Gastrocnemius medialis (tissue), 4 donors: ENCODE measurements around the gene HAUS7. TPM values are rescaled to one million over a fixed set of nuclear protein-coding genes. Genes with fewer than 3 reads are reported as not detected.

ENCODE experiments used
- ATAC-seq, 2 donors: fragments of 150-250 bp; one replicate each; pipeline ENCODE4 v1.9.1; 2016
- DNase-seq, 2 donors: peaks; one replicate each; pipeline ENCODE4 v3.0.0-alpha.2; 2019
- H3K27ac ChIP-seq, 4 donors: fragments of 200-600 bp; sonication (generic); 1 replicate in 1 of 4; 2 replicates in 3 of 4; pipeline ENCODE4 v1.5.1; 2016 to 2018; ENCODE audit warnings: mild to moderate bottlenecking in 2 of 4, moderate library complexity in 1 of 4
- H3K27me3 ChIP-seq, 3 donors: fragments of 200-600 bp; sonication (generic) in 2 of 3; 1 replicate in 1 of 3; 2 replicates in 2 of 3; pipeline versions ENCODE4 v1.5.1 to v1.6.0; 2016 to 2019; ENCODE audit warnings: mild to moderate bottlenecking in 1 of 3, moderate library complexity in 1 of 3
- H3K36me3 ChIP-seq, 2 donors: fragments of 200-600 bp; sonication (generic) in 1 of 2; one replicate each; pipeline ENCODE4 v1.5.1; 2017 to 2018
- H3K4me1 ChIP-seq, 2 donors: fragments of 200-600 bp; sonication (generic) in 1 of 2; one replicate each; pipeline ENCODE4 v1.5.1; 2016 to 2017; ENCODE audit warnings: mild to moderate bottlenecking in 2 of 2
- H3K4me3 ChIP-seq, 4 donors: fragments of 200-600 bp; sonication (generic) in 3 of 4; 1 replicate in 1 of 4; 2 replicates in 3 of 4; pipeline ENCODE4 v1.5.1; 2016 to 2019; ENCODE audit warnings: mild to moderate bottlenecking in 2 of 4
- H3K9me3 ChIP-seq, 3 donors: fragments of 200-600 bp; sonication (generic) in 2 of 3; 1 replicate in 1 of 3; 2 replicates in 2 of 3; pipeline ENCODE4 v1.5.1; 2016 to 2019
- CTCF ChIP-seq, 5 experiments: fragments of 450-650 bp in 3 of 5; fragments of 200-600 bp in 2 of 5; sonication (generic) in 2 of 5; IDR thresholded peaks in 4 of 5; conservative IDR thresholded peaks in 1 of 5; 1 replicate in 4 of 5; 2 replicates in 1 of 5; pipeline ENCODE4 v1.5.1; 2016 to 2019; ENCODE audit warnings: antibody characterized with exemption in 5 of 5, mild to moderate bottlenecking in 3 of 5, moderate library complexity in 3 of 5
- POLR2A ChIP-seq, 2 donors: fragments of 450-650 bp; IDR thresholded peaks; one replicate each; pipeline ENCODE4 v1.6.1; 2017; ENCODE audit warnings: antibody characterized with exemption in 2 of 2, mild to moderate bottlenecking in 2 of 2, moderate library complexity in 2 of 2
- in situ Hi-C, 4 donors: fragments of 200-750 bp; cut with MboI; loops; one replicate each; pipeline versions ENCODE4 v1.15.0 to v1.8.0; 2017; ENCODE audit warnings: low sequenced_read_pairs in 4 of 4
- intact Hi-C: fragments of 100-400 bp; cut with DNase I; formaldehyde crosslinking; loops from one replicate; pipeline ENCODE4 v1.15.1; 2023; ENCODE audit warnings: low total_unique reads
- total RNA-seq, 4 donors: library from RNA; depleted of rRNA; stranded (reverse); fragments of >200 nt; gene quantifications; one replicate each; pipeline versions ENCODE4 v1.1.0 to v1.2.3, GENCODE V29; 2016

Gene HAUS7
- total RNA-seq, 4 donors from 2014 or later: 10.6 to 19.8 (median 13.2) TPM

GRCh38 chrX:153490217-153490930 lies 20.0 kb upstream of the HAUS7 start:
- Histone ChIP-seq H3K27me3 (peaks cover 0 to 4% (median 0%) of the 10 kb centered on the region in 3 donors), H3K36me3 (no peaks in the 10 kb centered on the region), H3K4me3 (no peak overlapping the region), H3K9me3 (no peaks in the 10 kb centered on the region), H3K27ac (no peak overlapping the region), H3K4me1 (no peaks in the 10 kb centered on the region)
- in situ Hi-C loops: no loop called here
- TF ChIP-seq POLR2A (IDR thresholded peaks at IDR 0.05) (no peak), CTCF (IDR thresholded peaks at IDR 0.05 in 4 of 5, conservative IDR thresholded peaks at IDR 0.05 in 1 of 5) (no peak)
- intact Hi-C loops: no loop called here
- ATAC-seq (no peak), DNase-seq (no peak)

- Histone ChIP-seq H3K27me3 (no peaks in the 10 kb centered on the region), H3K36me3 (no peaks in the 10 kb centered on the region), H3K27ac (peak overlapping the region in 1 of 4 donors; percentile 38), H3K9me3 (no peaks in the 10 kb centered on the region), H3K4me1 (no peaks in the 10 kb centered on the region), H3K4me3 (no peak overlapping the region)
- no peak for TF ChIP-seq CTCF (IDR thresholded peaks at IDR 0.05 in 4 of 5, conservative IDR thresholded peaks at IDR 0.05 in 1 of 5)
- TF ChIP-seq POLR2A (IDR thresholded peaks at IDR 0.05): no peak
- in situ Hi-C loops: no loop called here
- ATAC-seq (peak in 1 of 2 donors; percentile 18), DNase-seq (no peak)
- intact Hi-C loops: no loop called here
Measured at GRCh38 chrX:153488231-153488914, 18.0 kb upstream of the HAUS7 start.

GRCh38 chrX:153487590-153488071 lies 17.3 kb upstream of the HAUS7 start:
- no peak overlapping the region for H3K4me3 ChIP-seq
- H3K4me1 ChIP-seq: no peaks in the 10 kb centered on the region
- no peak overlapping the region for H3K27ac ChIP-seq
- in situ Hi-C loops (no loop called here), intact Hi-C loops (no loop called here)
- H3K36me3 ChIP-seq: no peaks in the 10 kb centered on the region
- no peak for ATAC-seq
- DNase-seq: no peak
- H3K9me3 ChIP-seq: no peaks in the 10 kb centered on the region
- TF ChIP-seq POLR2A (IDR thresholded peaks at IDR 0.05) (no peak), CTCF (IDR thresholded peaks at IDR 0.05 in 4 of 5, conservative IDR thresholded peaks at IDR 0.05 in 1 of 5) (no peak)
- no peaks in the 10 kb centered on the region for H3K27me3 ChIP-seq

- intact Hi-C loops: no loop called here
- in situ Hi-C loops: no loop called here
- H3K4me3 ChIP-seq: no peak overlapping the region
- no peaks in the 10 kb centered on the region for H3K4me1 ChIP-seq
- TF ChIP-seq POLR2A (IDR thresholded peaks at IDR 0.05) (no peak), CTCF (IDR thresholded peaks at IDR 0.05 in 4 of 5, conservative IDR thresholded peaks at IDR 0.05 in 1 of 5) (no peak)
- ATAC-seq (no peak), DNase-seq (no peak)
- no peaks in the 10 kb centered on the region for H3K36me3 ChIP-seq
- no peak overlapping the region for H3K27ac ChIP-seq
- H3K9me3 ChIP-seq: no peaks in the 10 kb centered on the region
- H3K27me3 ChIP-seq: no peaks in the 10 kb centered on the region
Measured at GRCh38 chrX:153486171-153486570, 15.8 kb upstream of the HAUS7 start.
